Pancreas (tissue), 10 donors: ENCODE results near the gene CAPN5. TPM values are rescaled to one million over a fixed set of nuclear protein-coding genes. Genes with fewer than 3 reads are reported as not detected.

Experiments
- ATAC-seq, 4 donors: fragments of 200-7000 bp; cut with Tn5 transposase; one replicate each; pipeline versions ENCODE4 v1.8.0 to v1.9.1; 2020; ENCODE audit warnings: mild to moderate bottlenecking in 4 of 4, moderate library complexity in 4 of 4
- DNase-seq, 6 donors: peaks; one replicate each; pipeline ENCODE4 v3.0.0-alpha.2; 2020
- FAIRE-seq: peaks from 2 replicates; lab custom pipeline; 2012; peaks lifted over from hg19 to GRCh38; lab: Jason Lieb, UNC
- H3K27ac ChIP-seq, 4 donors: fragments of 200-600 bp; sonication (generic); 1 replicate in 3 of 4; 2 replicates in 1 of 4; pipeline versions ENCODE4 v1.5.0 to v1.8.0; 2020
- H3K27me3 ChIP-seq, 4 donors: fragments of 200-600 bp; one replicate each; pipeline ENCODE4 v1.8.0; 2021
- H3K36me3 ChIP-seq, 3 donors: fragments of 200-600 bp; sonication (generic) in 1 of 3; one replicate each; pipeline versions ENCODE4 v1.5.0 to v1.8.0; 2020 to 2021
- H3K4me1 ChIP-seq, 3 donors: fragments of 200-600 bp; one replicate each; pipeline ENCODE4 v1.8.0; 2021
- H3K4me3 ChIP-seq, 4 donors: fragments of 200-600 bp; sonication (generic) in 2 of 4; one replicate each; pipeline versions ENCODE4 v1.5.0 to v1.8.0; 2020 to 2021
- H3K9me3 ChIP-seq, 4 donors: fragments of 200-600 bp; one replicate each; pipeline ENCODE4 v1.8.0; 2021
- WGBS, 2 donors: extraction: QIAGEN DNeasy Blood & Tissue Kit; methylation state at CpG; one replicate each; pipeline ENCODE4 v1.1.7; 2013; 5-methylcytosine and 5-hydroxymethylcytosine counted together
- intact Hi-C, 3 donors: fragments of 100-400 bp; cut with DNase I; formaldehyde crosslinking; loops; one replicate each; pipeline versions ENCODE4 v1.11.1 to v1.14.2; 2022
- polyA plus RNA-seq, 2 donors: library from polyadenylated mRNA; stranded (reverse); fragments of 200-250 nt; gene quantifications; one replicate each; pipeline ENCODE4 v1.2.3, GENCODE V29; 2013
- total RNA-seq, 6 donors: library from RNA; stranded (reverse); fragmentation: NEBNext Ultra II Directional in 4 of 6; extraction: Animal tissue kit (Norgen Biotek cat#: 25700) in 4 of 6; gene quantifications; one replicate each; pipeline versions ENCODE4 v1.2.1 to v1.2.4, GENCODE V29; 2021 to 2023
- TF ChIP-seq, protein P1 (sequence below), 4 donors: fragments of 200-600 bp; sonication (generic) in 3 of 4; IDR thresholded peaks; one replicate each; pipeline versions ENCODE4 v1.5.0 to v1.8.0; 2021; ENCODE audit warnings: antibody characterized with exemption in 4 of 4
- donor health status: healthy with polysubstance abuse.
- donor health status: DM: no; HTN: no; CAD: no; lungs with moderate emphysema.
- donor health status: DM: no; HTN: no; CAD: no.
- donor health status: control.
- donor health status: control.
- donor health status: Bipolar disorder and iron deficiency.
- donor health status: DM: yes; HTN: yes; CAD: no.
- donor health status: DM: no; HTN: no; CAD: no.
- donor health status: DM: no; HTN: no; CAD: no.
- donor health status: DM: yes; HTN: yes; CAD: no.

Gene CAPN5
- total and polyA plus RNA-seq, 8 donors = 3.3 to 11.0 (median 6.1) TPM

DNA sequence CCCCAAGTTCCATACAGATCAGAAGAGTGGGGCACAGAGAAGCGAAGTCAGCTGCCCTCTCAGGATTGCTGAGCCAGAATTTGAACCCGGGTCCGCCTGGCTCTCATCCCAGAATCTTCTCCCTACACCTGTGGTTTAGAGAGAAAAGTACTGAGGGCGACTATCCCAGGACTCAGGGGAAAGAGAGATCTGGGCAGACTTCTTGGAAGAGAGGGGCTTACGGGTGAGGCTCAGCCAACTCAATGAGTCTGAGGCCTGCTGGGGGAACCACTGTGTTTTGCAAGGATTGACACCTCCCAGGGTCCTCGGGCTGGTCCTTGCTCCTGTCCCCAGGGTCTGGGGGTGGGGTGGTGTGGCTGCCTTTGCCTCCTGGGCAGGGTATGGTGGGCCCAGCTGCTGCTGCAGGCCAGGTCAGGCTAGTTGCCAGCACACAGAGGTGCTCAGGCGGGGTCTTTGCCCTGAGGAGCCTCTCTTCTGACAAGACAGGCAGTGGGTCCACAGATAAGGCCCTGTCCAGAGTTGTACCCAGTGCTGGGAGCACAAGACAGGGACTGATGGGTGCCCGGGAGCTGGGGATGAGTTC, 1.2 kb downstream of the CAPN5 start:
- Histone ChIP-seq H3K36me3 (no peaks in the 10 kb centered on the region), H3K27me3 (no peaks in the 10 kb centered on the region), H3K4me3 (no peak overlapping the region), H3K9me3 (no peaks in the 10 kb centered on the region), H3K27ac (no peak overlapping the region), H3K4me1 (peaks cover 4 to 30% (median 7%) of the 10 kb centered on the region in 3 donors)
- WGBS, 2 donors = 77 to 86% methylated on average over 8 of the region's 8 CpGs
- no peak for ATAC-seq
- peak in 2 of 6 donors; percentile 45 to 76 for DNase-seq
- TF ChIP-seq, protein P1, sequence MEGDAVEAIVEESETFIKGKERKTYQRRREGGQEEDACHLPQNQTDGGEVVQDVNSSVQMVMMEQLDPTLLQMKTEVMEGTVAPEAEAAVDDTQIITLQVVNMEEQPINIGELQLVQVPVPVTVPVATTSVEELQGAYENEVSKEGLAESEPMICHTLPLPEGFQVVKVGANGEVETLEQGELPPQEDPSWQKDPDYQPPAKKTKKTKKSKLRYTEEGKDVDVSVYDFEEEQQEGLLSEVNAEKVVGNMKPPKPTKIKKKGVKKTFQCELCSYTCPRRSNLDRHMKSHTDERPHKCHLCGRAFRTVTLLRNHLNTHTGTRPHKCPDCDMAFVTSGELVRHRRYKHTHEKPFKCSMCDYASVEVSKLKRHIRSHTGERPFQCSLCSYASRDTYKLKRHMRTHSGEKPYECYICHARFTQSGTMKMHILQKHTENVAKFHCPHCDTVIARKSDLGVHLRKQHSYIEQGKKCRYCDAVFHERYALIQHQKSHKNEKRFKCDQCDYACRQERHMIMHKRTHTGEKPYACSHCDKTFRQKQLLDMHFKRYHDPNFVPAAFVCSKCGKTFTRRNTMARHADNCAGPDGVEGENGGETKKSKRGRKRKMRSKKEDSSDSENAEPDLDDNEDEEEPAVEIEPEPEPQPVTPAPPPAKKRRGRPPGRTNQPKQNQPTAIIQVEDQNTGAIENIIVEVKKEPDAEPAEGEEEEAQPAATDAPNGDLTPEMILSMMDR (IDR thresholded peaks at IDR 0.05) = no peak
- intact Hi-C loops = no loop called here
- no peak for FAIRE-seq

DNA sequence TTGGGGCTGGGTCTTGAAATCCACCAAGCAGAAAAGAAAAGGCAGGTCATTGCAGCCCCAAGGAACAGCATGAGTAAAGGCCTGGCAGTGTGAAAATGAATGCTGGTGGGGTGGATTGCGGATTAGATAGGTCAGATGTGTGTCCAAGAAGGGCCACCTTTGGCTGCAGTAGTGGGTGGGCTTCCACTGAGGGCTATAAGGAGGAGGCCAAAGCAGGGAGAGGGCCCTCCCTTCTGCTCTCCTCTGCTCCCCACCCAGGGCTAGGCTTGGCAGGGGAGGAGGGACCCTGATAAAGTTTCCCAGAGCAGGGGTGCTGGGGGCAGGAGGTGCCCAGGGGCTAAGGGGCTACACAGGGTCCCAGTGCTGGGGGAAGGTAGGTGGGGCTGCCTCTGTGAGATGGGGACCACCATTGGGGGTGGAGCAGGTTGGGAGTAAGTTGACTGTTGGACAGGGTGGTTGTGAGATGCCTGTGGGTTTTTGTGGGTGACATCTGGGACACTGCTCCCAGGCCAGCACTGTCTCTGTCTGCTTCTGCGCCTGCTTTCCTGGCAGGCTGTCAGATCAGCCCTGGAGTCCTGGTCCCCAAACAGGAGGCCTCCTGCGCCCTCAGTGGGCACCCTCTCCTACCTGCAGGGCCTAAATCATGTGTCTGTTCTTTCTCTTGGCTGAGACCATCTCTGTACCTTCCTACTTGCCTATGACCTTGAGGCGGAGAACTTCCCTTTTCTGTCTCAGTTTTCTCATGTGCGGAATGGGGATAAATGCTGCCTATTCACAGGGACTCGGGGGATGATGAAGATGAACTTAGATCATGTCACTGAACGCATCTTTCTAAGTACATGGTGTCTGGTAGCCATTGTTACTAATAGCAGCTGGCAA, 1.9 kb downstream of the CAPN5 start:
- no peak overlapping the region for H3K27ac ChIP-seq
- FAIRE-seq = no peak

DNA sequence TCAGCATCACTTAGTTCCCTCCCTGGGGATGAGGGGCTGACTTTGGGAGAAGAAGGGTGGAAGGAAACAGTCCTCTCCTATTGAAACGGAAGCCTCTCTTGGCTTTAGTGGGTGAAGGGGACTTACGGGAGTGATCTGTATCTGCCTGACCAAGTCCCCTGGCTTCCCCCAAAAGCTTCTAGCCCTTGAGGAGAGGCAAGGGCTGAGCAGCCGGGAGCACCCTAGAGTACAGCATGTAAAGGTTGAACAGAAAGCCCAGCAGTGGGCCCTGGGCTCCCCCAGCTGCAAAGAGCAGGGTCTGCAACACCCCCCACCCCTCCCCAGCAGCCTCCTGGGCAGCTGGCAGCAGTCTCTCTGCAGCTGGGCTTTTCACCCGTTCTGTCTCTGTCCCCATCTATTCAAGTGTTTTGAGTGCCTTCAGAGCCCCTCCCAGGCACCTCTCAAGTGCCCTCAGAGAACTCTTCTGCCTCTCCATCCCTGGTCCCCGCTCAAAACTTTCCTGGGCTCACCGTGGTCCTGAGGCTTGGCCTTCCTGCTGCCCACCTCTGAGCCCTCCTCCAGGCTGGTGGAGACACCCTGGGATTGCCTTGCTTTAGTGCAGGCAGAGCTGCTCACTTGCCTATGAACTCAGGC, 2.7 kb downstream of the CAPN5 start:
- H3K27me3 ChIP-seq = no peaks in the 10 kb centered on the region
- 86 to 91% methylated on average over 6 of the region's 6 CpGs for WGBS, 2 donors
- TF ChIP-seq, protein P1 (IDR thresholded peaks at IDR 0.05) = no peak
- intact Hi-C loops = no loop called here
- H3K4me1 ChIP-seq = peaks cover 16 to 39% (median 22%) of the 10 kb centered on the region in 3 donors
- no peak overlapping the region for H3K27ac ChIP-seq
- ATAC-seq = no peak
- H3K4me3 ChIP-seq = no peak overlapping the region
- no peaks in the 10 kb centered on the region for H3K36me3 ChIP-seq
- FAIRE-seq = no peak
- DNase-seq = peak in 1 of 6 donors; percentile 9
- H3K9me3 ChIP-seq = no peaks in the 10 kb centered on the region

More for the DNA sequence above, 1.9 kb downstream of the CAPN5 start:
- intact Hi-C loops = no loop called here
- no peaks in the 10 kb centered on the region for H3K27me3 ChIP-seq
- no peaks in the 10 kb centered on the region for H3K36me3 ChIP-seq
- no peaks in the 10 kb centered on the region for H3K9me3 ChIP-seq
- TF ChIP-seq, protein P1 (IDR thresholded peaks at IDR 0.05) = no peak
- ATAC-seq (no peak), DNase-seq (peak in 1 of 6 donors; percentile 13)
- no peak overlapping the region for H3K4me3 ChIP-seq
- WGBS, 2 donors = 82 to 87% methylated on average over 7 of the region's 7 CpGs
- peaks cover 12 to 31% (median 14%) of the 10 kb centered on the region in 3 donors for H3K4me1 ChIP-seq

DNA sequence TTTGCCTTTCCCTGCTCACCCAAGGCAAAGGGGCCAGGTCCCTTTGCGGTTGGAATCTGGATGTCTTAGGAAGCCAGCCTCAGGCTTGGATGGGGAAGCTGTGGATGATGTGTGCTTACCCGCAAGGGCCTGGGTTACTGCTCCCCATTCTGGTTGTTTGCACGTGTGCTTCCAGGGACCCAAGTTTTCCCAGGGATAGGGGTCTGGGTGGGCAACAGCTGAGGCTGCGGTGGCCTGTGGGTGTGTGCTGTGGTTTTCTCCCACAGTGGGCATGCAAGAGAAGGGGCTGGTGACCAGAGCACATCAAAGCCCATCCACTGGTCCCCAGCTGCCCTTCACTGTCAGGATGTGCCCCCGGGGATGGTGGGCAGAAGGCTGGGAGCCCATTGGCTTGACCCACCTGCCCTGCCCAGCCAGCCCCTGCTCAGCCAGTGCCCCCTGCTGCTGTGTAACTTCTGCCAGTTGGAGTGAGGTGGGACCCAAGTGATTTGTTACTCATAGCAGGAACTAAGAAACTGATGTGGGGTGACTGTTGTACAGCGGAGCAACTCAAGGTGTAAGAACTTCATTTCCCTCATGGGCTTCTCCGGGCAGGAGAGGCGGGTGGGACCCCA, 3.3 kb downstream of the CAPN5 start:
- TF ChIP-seq, protein P1 (IDR thresholded peaks at IDR 0.05) = no peak
- ATAC-seq (no peak), FAIRE-seq (no peak), DNase-seq (no peak)
- no peak overlapping the region for H3K27ac ChIP-seq
- H3K36me3 ChIP-seq = no peaks in the 10 kb centered on the region
- peaks cover 16 to 41% (median 23%) of the 10 kb centered on the region in 3 donors for H3K4me1 ChIP-seq
- WGBS, 2 donors = 85 to 91% methylated on average over 8 of the region's 8 CpGs
- H3K27me3 ChIP-seq = no peaks in the 10 kb centered on the region
- no peak overlapping the region for H3K4me3 ChIP-seq
- no peaks in the 10 kb centered on the region for H3K9me3 ChIP-seq
- intact Hi-C loops = no loop called here
